ENCODE data around the gene ADISSP.

The ADISSP gene

GRCh38 chr20:3754276-3754630 is 13.3 kb downstream of the ADISSP start:
- Histone ChIP-seq H3K4me3 (ENCODE audit: low read depth, low read length, poor library complexity, severe bottlenecking) (no peak overlapping the region), H3K27ac (ENCODE audit: low read depth, low read length, poor library complexity, severe bottlenecking) (no peak overlapping the region), H3K9ac (ENCODE audit: low read length) (no peak overlapping the region), H3K4me1 (ENCODE audit: insufficient read depth, low read length, severe bottlenecking) (no peaks in the 10 kb centered on the region), H2AFZ (ENCODE audit: low read length) (no peak overlapping the region), H3K9me3 (ENCODE audit: low read length) (no peaks in the 10 kb centered on the region), H3K27me3 (ENCODE audit: insufficient read depth, low read length) (no peaks in the 10 kb centered on the region), H3K9me2 (ENCODE audit: low read depth, low read length) (no peaks in the 10 kb centered on the region), H4K20me1 (ENCODE audit: insufficient read depth, low read length) (no peaks in the 10 kb centered on the region), H3K4me2 (ENCODE audit: low read length) (no peak overlapping the region), H3F3A (ENCODE audit: insufficient read depth, low read length) (no peaks in the 10 kb centered on the region), H3K79me2 (ENCODE audit: insufficient read depth, low read length) (no peaks in the 10 kb centered on the region), H3K36me3 (ENCODE audit: insufficient read depth, low read length) (peaks cover 17% of the 10 kb centered on the region)
- TF ChIP-seq, protein P1, sequence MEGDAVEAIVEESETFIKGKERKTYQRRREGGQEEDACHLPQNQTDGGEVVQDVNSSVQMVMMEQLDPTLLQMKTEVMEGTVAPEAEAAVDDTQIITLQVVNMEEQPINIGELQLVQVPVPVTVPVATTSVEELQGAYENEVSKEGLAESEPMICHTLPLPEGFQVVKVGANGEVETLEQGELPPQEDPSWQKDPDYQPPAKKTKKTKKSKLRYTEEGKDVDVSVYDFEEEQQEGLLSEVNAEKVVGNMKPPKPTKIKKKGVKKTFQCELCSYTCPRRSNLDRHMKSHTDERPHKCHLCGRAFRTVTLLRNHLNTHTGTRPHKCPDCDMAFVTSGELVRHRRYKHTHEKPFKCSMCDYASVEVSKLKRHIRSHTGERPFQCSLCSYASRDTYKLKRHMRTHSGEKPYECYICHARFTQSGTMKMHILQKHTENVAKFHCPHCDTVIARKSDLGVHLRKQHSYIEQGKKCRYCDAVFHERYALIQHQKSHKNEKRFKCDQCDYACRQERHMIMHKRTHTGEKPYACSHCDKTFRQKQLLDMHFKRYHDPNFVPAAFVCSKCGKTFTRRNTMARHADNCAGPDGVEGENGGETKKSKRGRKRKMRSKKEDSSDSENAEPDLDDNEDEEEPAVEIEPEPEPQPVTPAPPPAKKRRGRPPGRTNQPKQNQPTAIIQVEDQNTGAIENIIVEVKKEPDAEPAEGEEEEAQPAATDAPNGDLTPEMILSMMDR (IDR thresholded peaks at IDR 0.05; ENCODE audit: low read length) = no peak

GRCh38 chr20:3753501-3754275 is 13.9 kb downstream of the ADISSP start:
- H3K9me3 ChIP-seq (ENCODE audit: low read length) = no peaks in the 10 kb centered on the region
- H3K4me3 ChIP-seq (ENCODE audit: low read depth, low read length, poor library complexity, severe bottlenecking) = no peak overlapping the region
- H3K9me2 ChIP-seq (ENCODE audit: low read depth, low read length) = no peaks in the 10 kb centered on the region
- H4K20me1 ChIP-seq (ENCODE audit: insufficient read depth, low read length) = no peaks in the 10 kb centered on the region
- no peaks in the 10 kb centered on the region for H3K4me1 ChIP-seq (ENCODE audit: insufficient read depth, low read length, severe bottlenecking)
- no peaks in the 10 kb centered on the region for H3K27me3 ChIP-seq (ENCODE audit: insufficient read depth, low read length)
- no peak overlapping the region for H3K27ac ChIP-seq (ENCODE audit: low read depth, low read length, poor library complexity, severe bottlenecking)
- H3K4me2 ChIP-seq (ENCODE audit: low read length) = no peak overlapping the region
- no peak overlapping the region for H3K9ac ChIP-seq (ENCODE audit: low read length)
- TF ChIP-seq EZH2 (IDR thresholded peaks at IDR 0.05; ENCODE audit: borderline replicate concordance, low read length) = no peak
- TF ChIP-seq, protein P1 (IDR thresholded peaks at IDR 0.05; ENCODE audit: low read length) = no peak
- no peaks in the 10 kb centered on the region for H3K79me2 ChIP-seq (ENCODE audit: insufficient read depth, low read length)
- no peaks in the 10 kb centered on the region for H3F3A ChIP-seq (ENCODE audit: insufficient read depth, low read length)
- no peak overlapping the region for H2AFZ ChIP-seq (ENCODE audit: low read length)
- H3K36me3 ChIP-seq (ENCODE audit: insufficient read depth, low read length) = peaks cover 17% of the 10 kb centered on the region

- Histone ChIP-seq H3K9me3 (ENCODE audit: low read length) (no peaks in the 10 kb centered on the region), H2AFZ (ENCODE audit: low read length) (no peak overlapping the region), H3K27me3 (ENCODE audit: insufficient read depth, low read length) (no peaks in the 10 kb centered on the region), H4K20me1 (ENCODE audit: insufficient read depth, low read length) (no peaks in the 10 kb centered on the region), H3K4me2 (ENCODE audit: low read length) (no peak overlapping the region), H3K79me2 (ENCODE audit: insufficient read depth, low read length) (no peaks in the 10 kb centered on the region), H3K9me2 (ENCODE audit: low read depth, low read length) (no peaks in the 10 kb centered on the region), H3K36me3 (ENCODE audit: insufficient read depth, low read length) (peaks cover 13% of the 10 kb centered on the region), H3K4me3 (ENCODE audit: low read depth, low read length, poor library complexity, severe bottlenecking) (no peak overlapping the region), H3K9ac (ENCODE audit: low read length) (no peak overlapping the region), H3K27ac (ENCODE audit: low read depth, low read length, poor library complexity, severe bottlenecking) (no peak overlapping the region), H3K4me1 (ENCODE audit: insufficient read depth, low read length, severe bottlenecking) (no peaks in the 10 kb centered on the region), H3F3A (ENCODE audit: insufficient read depth, low read length) (no peaks in the 10 kb centered on the region)
- TF ChIP-seq, protein P1 (IDR thresholded peaks at IDR 0.05; ENCODE audit: low read length) = peak; percentile 74
- no peak for TF ChIP-seq EZH2 (IDR thresholded peaks at IDR 0.05; ENCODE audit: borderline replicate concordance, low read length)
Observed at GRCh38 chr20:3753098-3753497, 14.5 kb downstream of the ADISSP start.

All from OCI-LY1 (cell line).